ENCODE results near the gene ZNF334. TPM values are rescaled to one million over a fixed set of nuclear protein-coding genes. Genes with fewer than 3 reads are reported as not detected.

The ZNF334 gene
- total and polyA plus RNA-seq, 2 of the 4 experiments (the other 2 are of a cell fraction), result 1.4 to 2.1 TPM

DNA sequence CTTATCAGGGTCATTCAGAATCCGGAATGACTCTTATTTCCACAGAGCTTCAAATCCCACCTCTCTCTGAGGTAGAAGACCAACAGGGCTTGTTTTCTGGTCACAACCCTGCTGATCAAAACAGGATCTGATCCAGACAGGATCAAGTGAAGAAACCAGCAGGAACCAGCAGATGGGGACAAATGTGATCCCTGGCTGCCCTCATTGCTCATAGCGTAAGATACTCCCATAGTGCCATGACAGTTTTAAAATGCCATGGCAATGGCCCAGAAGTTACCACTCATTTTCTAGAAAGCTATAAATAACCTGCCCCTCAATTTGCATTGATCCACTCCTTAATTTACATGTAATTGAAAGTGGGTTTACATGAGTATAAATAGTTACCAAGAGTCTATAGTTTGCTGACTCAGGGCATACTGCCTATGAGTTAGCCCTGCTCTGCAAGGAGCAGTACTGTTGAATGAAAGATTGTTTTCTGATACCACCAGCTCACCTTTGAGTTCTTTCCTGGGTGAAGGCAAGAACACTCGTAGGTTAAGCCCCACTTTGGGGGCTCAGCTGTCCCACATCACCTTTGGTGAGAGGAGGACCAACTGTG lies 6.2 kb upstream of the ZNF334 start:
- Histone ChIP-seq H3K27me3 (ENCODE audit: control insufficient read depth, insufficient read depth, low read length) (no peaks in the 10 kb centered on the region), H4K8ac (ENCODE audit: low read depth in 2 of 2, low read length in 2 of 2) (no peak overlapping the region), H4K91ac (ENCODE audit: insufficient read depth, low read depth, low read length) (no peak overlapping the region), H2AFZ (replicated peaks; ENCODE audit: low read length, poor library complexity) (no peak overlapping the region), H2BK15ac (ENCODE audit: low read depth, low read length) (no peak overlapping the region), H3K27ac (ENCODE audit: insufficient read depth, low read length) (no peak overlapping the region), H3K9me3 (ENCODE audit: control insufficient read depth, insufficient read depth, low read length) (no peaks in the 10 kb centered on the region), H2AK5ac (ENCODE audit: low read depth, low read length) (no peak overlapping the region), H3K9me1 (ENCODE audit: insufficient read depth, low read length) (no peaks in the 10 kb centered on the region), H4K20me1 (ENCODE audit: insufficient read depth, low read length) (no peaks in the 10 kb centered on the region), H3K23ac (ENCODE audit: low read depth, low read length) (no peak overlapping the region), H3K56ac (ENCODE audit: extremely low read depth, insufficient read depth, low read length) (no peak overlapping the region), H2BK20ac (ENCODE audit: low read depth, low read length) (no peak overlapping the region), H3K9ac (ENCODE audit: low read depth, low read length) (no peak overlapping the region), H2BK5ac (ENCODE audit: low read depth, low read length, poor library complexity, severe bottlenecking) (no peak overlapping the region), H3K36me3 (ENCODE audit: control insufficient read depth, insufficient read depth, low read length) (no peaks in the 10 kb centered on the region), H3K14ac (replicated peaks; ENCODE audit: low read depth, low read length) (no peak overlapping the region), H3K4me1 (ENCODE audit: control insufficient read depth, insufficient read depth, low read length) (no peaks in the 10 kb centered on the region), H3K18ac (ENCODE audit: low read depth, low read length) (no peak overlapping the region), H3K4me3 (ENCODE audit: insufficient read depth, low read depth, low read length) (no peak overlapping the region), H2BK120ac (ENCODE audit: low read depth, low read length) (no peak overlapping the region), H4K5ac (ENCODE audit: low read depth, low read length) (no peak overlapping the region), H3K79me1 (ENCODE audit: low read depth in 1 of 2, low read length in 2 of 2) (no peaks in the 10 kb centered on the region), H2AK9ac (replicated peaks; ENCODE audit: low read depth, low read length, poor library complexity) (no peak overlapping the region), H3K4ac (ENCODE audit: low read depth, low read length) (no peak overlapping the region), H3K4me2 (ENCODE audit: low read depth, low read length) (no peak overlapping the region)
- CTCF ChIA-PET, result no interaction called here
- intact Hi-C loops (cut with micrococcal nuclease) (no loop called here), in situ Hi-C loops (cut with MboI; ENCODE audit: low sequenced_read_pairs) (loop anchor here (5.0 kb wide), 1 partner anchor 163 kb away; no protein-coding TSS in a partner anchor), dilution Hi-C loops (cut with HindIII; ENCODE audit: low sequenced_read_pairs, unreplicated experiment) (no loop called here)
- DNase-seq (no peak), ATAC-seq (ENCODE audit: low read depth) (no peak)
- TF ChIP-seq CEBPB (IDR thresholded peaks at IDR 0.05; ENCODE audit: low read depth, low read length) (no peak), MAFK (IDR thresholded peaks at IDR 0.05; ENCODE audit: low read depth, low read length) (peak; percentile 15; the same call in 1 of the 2 replicates)
- 83% methylated on average over 1 of the region's 3 CpGs; no CpG with 5 or more reads in 1 of the 2 experiments for WGBS, 2 experiments (ENCODE audit: extremely low coverage in 2 of 2, insufficient read length in 1 of 2)
- POLR2A ChIA-PET (ENCODE audit: unreplicated experiment), result no interaction called here
- no TSS peak for BruUV-seq (replicated peaks)
